Tibial nerve (tissue), 4 donors: Measurements from ENCODE around the gene ZNF185.

ENCODE experiments used
- CTCF ChIP-seq, 5 experiments: fragments of 200-600 bp in 3 of 5; fragments of 450-650 bp in 2 of 5; sonication (generic) in 3 of 5; IDR thresholded peaks; one replicate each; pipeline ENCODE4 v1.5.1; 2016 to 2019; ENCODE audit warnings: antibody characterized with exemption in 5 of 5, mild to moderate bottlenecking in 3 of 5, moderate library complexity in 2 of 5
- EP300 ChIP-seq, 2 donors: sonication (generic); formaldehyde crosslinking; IDR thresholded peaks; one replicate each; pipeline ENCODE4 v1.6.1; 2017; ENCODE audit warnings: antibody characterized with exemption in 2 of 2, mild to moderate bottlenecking in 1 of 2
- POLR2A ChIP-seq, 2 donors: fragments of 450-650 bp; IDR thresholded peaks; one replicate each; pipeline ENCODE4 v1.6.1; 2017; ENCODE audit warnings: antibody characterized with exemption in 2 of 2, mild to moderate bottlenecking in 2 of 2, moderate library complexity in 2 of 2

GRCh38 chrX:152928761-152929400 is 31.0 kb downstream of the ZNF185 start:
- no peak for TF ChIP-seq CTCF (IDR thresholded peaks at IDR 0.05)
- TF ChIP-seq POLR2A (IDR thresholded peaks at IDR 0.05) = no peak
- TF ChIP-seq EP300 (IDR thresholded peaks at IDR 0.05) = no peak
